GM23338 (cell line): ENCODE data around the gene EPHA3. TPM values are rescaled to one million over a fixed set of nuclear protein-coding genes. Genes with fewer than 3 reads are reported as not detected.

Source experiments
- ATAC-seq: fragments of 200-7000 bp; cut with Tn5 transposase; 3 replicates; pipeline ENCODE4 v1.9.1; 2020
- DNase-seq: peaks from one replicate; pipeline ENCODE4 v3.0.0-alpha.2; 2015; ENCODE audit warnings: low spot score
- H2AFZ ChIP-seq: fragments of 200-600 bp; sonication (generic); 2 replicates; pipeline ENCODE4 v1.8.0; 2016; ENCODE audit warnings: antibody characterized with exemption, mild to moderate bottlenecking, moderate library complexity
- H3F3A ChIP-seq: fragments of 200-600 bp; sonication (generic); replicated peaks from 2 replicates; pipeline ENCODE4 v1.8.0; 2017; ENCODE audit warnings: antibody characterized with exemption, mixed run types, low read depth
- H3K27ac ChIP-seq: fragments of 200-600 bp; sonication (generic); 2 replicates; pipeline ENCODE4 v1.6.1; 2016; ENCODE audit warnings: low read depth
- H3K27me3 ChIP-seq: fragments of 200-600 bp; sonication (generic); 2 replicates; pipeline ENCODE4 v1.8.0; 2016; ENCODE audit warnings: mild to moderate bottlenecking, mixed run types, moderate library complexity; ENCODE audit not compliant: insufficient read depth
- H3K36me3 ChIP-seq: fragments of 200-600 bp; sonication (generic); 2 replicates; pipeline ENCODE4 v1.8.0; 2016; ENCODE audit warnings: mild to moderate bottlenecking; ENCODE audit not compliant: insufficient read depth
- H3K4me1 ChIP-seq: fragments of 200-600 bp; sonication (generic); 2 replicates; pipeline ENCODE4 v1.8.0; 2016; ENCODE audit warnings: mild to moderate bottlenecking, moderate library complexity; ENCODE audit not compliant: insufficient read depth
- H3K4me2 ChIP-seq: fragments of 200-600 bp; sonication (generic); 2 replicates; pipeline ENCODE4 v1.7.1; 2017; ENCODE audit warnings: mixed run types
- H3K4me3 ChIP-seq: fragments of 200-600 bp; sonication (generic); 2 replicates; pipeline ENCODE4 v1.6.1; 2016; ENCODE audit warnings: mixed run types
- H3K79me2 ChIP-seq: fragments of 200-600 bp; sonication (generic); replicated peaks from 2 replicates; pipeline ENCODE4 v1.8.0; 2017; ENCODE audit warnings: mild to moderate bottlenecking; ENCODE audit not compliant: insufficient read depth
- H3K9me2 ChIP-seq: fragments of 200-600 bp; sonication (generic); 2 replicates; pipeline ENCODE4 v1.8.0; 2017; ENCODE audit not compliant: insufficient read depth
- H4K20me1 ChIP-seq: fragments of 200-600 bp; sonication (generic); replicated peaks from 2 replicates; pipeline ENCODE4 v1.8.0; 2017; ENCODE audit warnings: mild to moderate bottlenecking; ENCODE audit not compliant: insufficient read depth
- H3K27ac Mint-ChIP-seq: 2 replicates; pipeline ENCODE4 v1.8.0; 2020; ENCODE audit warnings: inconsistent platforms, mild to moderate bottlenecking, moderate library complexity, mixed read lengths
- H3K27me3 Mint-ChIP-seq: 3 replicates; pipeline ENCODE4 v1.8.0; 2022; ENCODE audit warnings: low read depth, mild to moderate bottlenecking, moderate library complexity, mixed read lengths, inconsistent platforms; ENCODE audit not compliant: insufficient read depth, poor library complexity
- H3K36me3 Mint-ChIP-seq: 3 replicates; pipeline ENCODE4 v1.8.0; 2021; ENCODE audit warnings: low read depth, mild to moderate bottlenecking, inconsistent platforms, moderate library complexity, mixed read lengths
- H3K4me1 Mint-ChIP-seq: 3 replicates; pipeline ENCODE4 v1.8.0; 2020; ENCODE audit warnings: mild to moderate bottlenecking, inconsistent platforms, mixed read lengths
- H3K4me3 Mint-ChIP-seq: 3 replicates; pipeline ENCODE4 v1.8.0; 2021; ENCODE audit warnings: moderate library complexity, mild to moderate bottlenecking, inconsistent platforms, mixed read lengths
- H3K9me3 Mint-ChIP-seq: 3 replicates; pipeline ENCODE4 v1.8.0; 2020; ENCODE audit warnings: moderate library complexity, mild to moderate bottlenecking, inconsistent platforms, mixed read lengths
- CREB1 ChIP-seq: fragments of 250-450 bp; sonication (Bioruptor Pico); IDR thresholded peaks from 2 replicates; pipeline ENCODE4 v1.5.0; 2020; ENCODE audit warnings: low read depth, mild to moderate bottlenecking, moderate library complexity
- CTCF ChIP-seq, 2 experiments: fragments of 200-600 bp in 1 of 2; sonication (generic) in 1 of 2; conservative IDR thresholded peaks; 2 replicates each; pipeline versions ENCODE4 v1.5.1 to v1.6.1; 2016 to 2017; ENCODE audit warnings: antibody characterized with exemption in 2 of 2, low read depth in 2 of 2, mild to moderate bottlenecking in 2 of 2, moderate library complexity in 1 of 2
- ETS1 ChIP-seq: IDR thresholded peaks from 2 replicates; pipeline ENCODE4 v1.6.1; 2016; ENCODE audit warnings: antibody characterized with exemption
- EZH2 ChIP-seq: fragments of 200-600 bp; sonication (generic); IDR thresholded peaks from one replicate; pipeline ENCODE4 v1.8.0; 2017; ENCODE audit warnings: antibody characterized with exemption, mild to moderate bottlenecking, low read depth; ENCODE audit not compliant: unreplicated experiment
- EZH2phosphoT487 ChIP-seq: fragments of 200-600 bp; sonication (generic); IDR thresholded peaks from one replicate; pipeline ENCODE4 v1.8.1; 2018; ENCODE audit warnings: antibody characterized with exemption; ENCODE audit not compliant: unreplicated experiment
- JUNB ChIP-seq: IDR thresholded peaks from one replicate; pipeline ENCODE4 v1.6.1; 2016; ENCODE audit warnings: antibody characterized with exemption; ENCODE audit not compliant: unreplicated experiment
- NANOG ChIP-seq: IDR thresholded peaks from 2 replicates; pipeline ENCODE4 v1.6.1; 2016; ENCODE audit warnings: antibody characterized with exemption, borderline replicate concordance
- POLR2AphosphoS5 ChIP-seq: IDR thresholded peaks from 2 replicates; pipeline ENCODE4 v1.6.1; 2016; ENCODE audit warnings: antibody characterized with exemption, low read depth
- REST ChIP-seq: IDR thresholded peaks from one replicate; pipeline ENCODE4 v1.6.1; 2018; ENCODE audit warnings: antibody characterized with exemption; ENCODE audit not compliant: unreplicated experiment
- STAT1 ChIP-seq: IDR thresholded peaks from one replicate; pipeline ENCODE4 v1.6.1; 2016; ENCODE audit warnings: antibody characterized with exemption; ENCODE audit not compliant: unreplicated experiment
- ZNF114 ChIP-seq: fragments of 250-450 bp; sonication (Bioruptor Pico); IDR thresholded peaks from 2 replicates; pipeline ENCODE4 v1.5.0; 2020; ENCODE audit warnings: mild to moderate bottlenecking, moderate library complexity
- ZNF331 ChIP-seq: fragments of 250-450 bp; sonication (Bioruptor Pico); IDR thresholded peaks from 2 replicates; pipeline ENCODE4 v1.5.0; 2020; ENCODE audit warnings: low read depth, mild to moderate bottlenecking, moderate library complexity
- ZNF462 ChIP-seq: fragments of 250-450 bp; sonication (Bioruptor Pico); IDR thresholded peaks from 2 replicates; pipeline ENCODE4 v1.5.0; 2020; ENCODE audit warnings: mild to moderate bottlenecking, moderate library complexity
- polyA plus RNA-seq: library from polyadenylated mRNA; unstranded; fragments of >200 nt; fragmentation: Nextera tagmentation; extraction: Ambion mirVana; gene quantifications from 2 replicates; pipeline ENCODE4 v1.2.1, GENCODE V29; 2016
- total RNA-seq: library from RNA; depleted of rRNA; stranded (reverse); fragments of >200 nt; shearing (Covaris generic); gene quantifications from 2 replicates; pipeline ENCODE4 v1.2.3, GENCODE V29; 2014

EPHA3 gene
- total and polyA plus RNA-seq, 2 experiments from 2014 or later: 0.05 to 0.21 TPM

GRCh38 chr3:89239774-89240173, 132.4 kb downstream of the EPHA3 start:
- Mint-ChIP-seq H3K4me1 (peaks cover 12% of the 10 kb centered on the region; the same call in 2 of the 3 replicates), H3K27ac (0 out of 2 replicates have a peak overlapping the region, but pooled peaks have one; percentile 21), H3K9me3 (no peaks in the 10 kb centered on the region), H3K27me3 (no peaks in the 10 kb centered on the region), H3K36me3 (no peaks in the 10 kb centered on the region; the same call in 2 of the 3 replicates), H3K4me3 (no peak overlapping the region)
- H3K27ac ChIP-seq: no peak overlapping the region
- no peaks in the 10 kb centered on the region for H3K9me2 ChIP-seq
- H4K20me1 ChIP-seq: no peaks in the 10 kb centered on the region
- ATAC-seq (no peak), DNase-seq (no peak)
- H3K27me3 ChIP-seq: no peaks in the 10 kb centered on the region
- H2AFZ ChIP-seq: no peak overlapping the region
- no peak overlapping the region for H3K4me2 ChIP-seq
- H3K36me3 ChIP-seq: no peaks in the 10 kb centered on the region
- no peak overlapping the region for H3K4me3 ChIP-seq
- H3K4me1 ChIP-seq: peaks cover 8% of the 10 kb centered on the region; the same call in 1 of the 2 replicates
- H3K79me2 ChIP-seq: no peaks in the 10 kb centered on the region
- no peaks in the 10 kb centered on the region for H3F3A ChIP-seq
- no peak for TF ChIP-seq ETS1
- TF ChIP-seq POLR2AphosphoS5: no peak
- no peak for TF ChIP-seq EZH2
- TF ChIP-seq STAT1: no peak
- no peak for TF ChIP-seq ZNF114
- no peak for TF ChIP-seq EZH2phosphoT487
- no peak for TF ChIP-seq JUNB
- no peak for TF ChIP-seq REST
- TF ChIP-seq CTCF (conservative IDR thresholded peaks at IDR 0.05; ENCODE audit: low read depth in 2 of 2): no peak
- no peak for TF ChIP-seq CREB1 (CRISPR knock-in tag)
- TF ChIP-seq NANOG: no peak
- no peak for TF ChIP-seq ZNF331 (CRISPR knock-in tag)
- no peak for TF ChIP-seq ZNF462 (CRISPR knock-in tag)
